Measurements from ENCODE around the gene POLR2A.

POLR2A gene

GRCh38 chr17:7497636-7498035 lies 13.5 kb downstream of the POLR2A start (continued):
- no peak for TF ChIP-seq ZNF518A (tag by site-specific recombination; conservative IDR thresholded peaks at IDR 0.05; ENCODE audit: low read depth)
- TF ChIP-seq ZNF473 (tag by site-specific recombination; IDR thresholded peaks at IDR 0.05), result no peak
- no peak for TF ChIP-seq ZNF626 (tag by site-specific recombination; IDR thresholded peaks at IDR 0.05)
- TF ChIP-seq ZNF280C (tag by site-specific recombination; IDR thresholded peaks at IDR 0.05), result no peak
- no peak for TF ChIP-seq PRDM10 (tag by site-specific recombination; IDR thresholded peaks at IDR 0.05)
- no peak for TF ChIP-seq ZSCAN18 (tag by site-specific recombination; IDR thresholded peaks at IDR 0.05)
- no peak for TF ChIP-seq ZNF510 (tag by site-specific recombination; IDR thresholded peaks at IDR 0.05; ENCODE audit: insufficient replicate concordance)
- TF ChIP-seq SP7 (tag by site-specific recombination; IDR thresholded peaks at IDR 0.05), result no peak
- no peak for TF ChIP-seq ZNF677 (tag by site-specific recombination; IDR thresholded peaks at IDR 0.05)
- no peak for TF ChIP-seq ZNF280D (tag by site-specific recombination; IDR thresholded peaks at IDR 0.05)

Data from HEK293 (cell line).